ENCODE data around the gene PRKAG2.

DNA sequence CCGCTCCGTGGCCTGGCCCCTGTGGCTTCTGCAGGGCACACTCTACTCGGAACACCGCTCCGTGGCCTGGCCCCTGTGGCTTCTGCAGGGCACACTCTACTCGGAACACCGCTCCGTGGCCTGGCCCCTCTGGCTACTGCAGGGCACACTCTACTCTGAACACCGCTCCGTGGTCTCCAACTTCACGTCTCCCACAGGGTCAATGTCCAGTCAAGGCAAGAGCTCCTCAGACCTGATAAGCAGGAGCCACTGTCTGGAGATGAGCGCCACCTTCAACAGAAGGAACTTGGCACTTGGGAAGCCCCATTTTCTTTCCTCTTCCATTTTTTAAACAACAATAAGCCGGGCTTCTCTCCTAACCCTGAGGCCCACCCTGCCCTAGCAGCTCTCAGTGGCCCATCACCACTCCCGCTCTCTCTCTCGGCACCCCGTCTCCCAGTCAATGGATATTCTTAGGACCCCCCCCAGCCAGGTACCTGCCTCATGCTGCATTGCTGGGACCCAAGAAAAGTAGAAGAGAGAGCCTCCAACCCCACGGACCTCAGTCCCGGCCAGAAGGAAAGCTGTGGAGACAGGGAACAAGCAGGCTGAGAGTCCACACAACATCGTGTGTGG is 56.3 kb downstream of the PRKAG2 start:
- TF ChIP-seq EZH2phosphoT487 (IDR thresholded peaks at IDR 0.05; ENCODE audit: borderline replicate concordance, low read length) = no peak
- TF ChIP-seq, protein P1, sequence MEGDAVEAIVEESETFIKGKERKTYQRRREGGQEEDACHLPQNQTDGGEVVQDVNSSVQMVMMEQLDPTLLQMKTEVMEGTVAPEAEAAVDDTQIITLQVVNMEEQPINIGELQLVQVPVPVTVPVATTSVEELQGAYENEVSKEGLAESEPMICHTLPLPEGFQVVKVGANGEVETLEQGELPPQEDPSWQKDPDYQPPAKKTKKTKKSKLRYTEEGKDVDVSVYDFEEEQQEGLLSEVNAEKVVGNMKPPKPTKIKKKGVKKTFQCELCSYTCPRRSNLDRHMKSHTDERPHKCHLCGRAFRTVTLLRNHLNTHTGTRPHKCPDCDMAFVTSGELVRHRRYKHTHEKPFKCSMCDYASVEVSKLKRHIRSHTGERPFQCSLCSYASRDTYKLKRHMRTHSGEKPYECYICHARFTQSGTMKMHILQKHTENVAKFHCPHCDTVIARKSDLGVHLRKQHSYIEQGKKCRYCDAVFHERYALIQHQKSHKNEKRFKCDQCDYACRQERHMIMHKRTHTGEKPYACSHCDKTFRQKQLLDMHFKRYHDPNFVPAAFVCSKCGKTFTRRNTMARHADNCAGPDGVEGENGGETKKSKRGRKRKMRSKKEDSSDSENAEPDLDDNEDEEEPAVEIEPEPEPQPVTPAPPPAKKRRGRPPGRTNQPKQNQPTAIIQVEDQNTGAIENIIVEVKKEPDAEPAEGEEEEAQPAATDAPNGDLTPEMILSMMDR (conservative IDR thresholded peaks at IDR 0.05; ENCODE audit: low read depth, low read length) = no peak
- TF ChIP-seq EZH2 (IDR thresholded peaks at IDR 0.05; ENCODE audit: low read length, unreplicated experiment) = no peak

Data from PC-3 (cell line).